GM19351 (cell line): ENCODE measurements around the gene ATXN3.
"Not testable (repeated sequence)": the region's sequence is repeated elsewhere in the genome, so short reads cannot be mapped to it uniquely, and the experiment has no call there.

Experiments used
- ATAC-seq: cut with Tn5 transposase; IDR thresholded peaks from one replicate; pipeline ENCODE4 v1.9.1; 2021; ENCODE audit warnings: mild to moderate bottlenecking, moderate library complexity; ENCODE audit not compliant: unreplicated experiment

ATXN3 gene

GRCh38 chr14:92088494-92088893 is 17.9 kb downstream of the ATXN3 start:
- ATAC-seq: no peak

DNA sequence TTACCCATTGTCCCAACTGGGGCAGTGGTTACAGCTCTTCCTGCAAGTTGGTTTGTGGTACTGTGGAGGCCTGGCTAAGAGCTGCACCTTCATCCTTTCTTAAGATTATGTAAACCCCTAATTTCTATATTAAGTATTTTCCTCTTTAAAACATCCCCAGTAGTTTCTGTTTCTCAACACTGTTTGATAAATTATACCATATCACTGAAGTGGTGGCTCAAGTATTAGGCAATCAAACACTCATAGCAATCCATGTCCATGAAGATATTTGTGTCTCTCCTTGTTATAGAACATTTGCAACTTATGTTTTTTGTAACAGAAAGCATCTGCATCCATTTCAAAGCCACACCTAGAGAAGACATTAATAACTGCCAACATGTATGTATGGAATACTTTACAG is 31.8 kb downstream of the ATXN3 start:
- no peak for ATAC-seq

DNA sequence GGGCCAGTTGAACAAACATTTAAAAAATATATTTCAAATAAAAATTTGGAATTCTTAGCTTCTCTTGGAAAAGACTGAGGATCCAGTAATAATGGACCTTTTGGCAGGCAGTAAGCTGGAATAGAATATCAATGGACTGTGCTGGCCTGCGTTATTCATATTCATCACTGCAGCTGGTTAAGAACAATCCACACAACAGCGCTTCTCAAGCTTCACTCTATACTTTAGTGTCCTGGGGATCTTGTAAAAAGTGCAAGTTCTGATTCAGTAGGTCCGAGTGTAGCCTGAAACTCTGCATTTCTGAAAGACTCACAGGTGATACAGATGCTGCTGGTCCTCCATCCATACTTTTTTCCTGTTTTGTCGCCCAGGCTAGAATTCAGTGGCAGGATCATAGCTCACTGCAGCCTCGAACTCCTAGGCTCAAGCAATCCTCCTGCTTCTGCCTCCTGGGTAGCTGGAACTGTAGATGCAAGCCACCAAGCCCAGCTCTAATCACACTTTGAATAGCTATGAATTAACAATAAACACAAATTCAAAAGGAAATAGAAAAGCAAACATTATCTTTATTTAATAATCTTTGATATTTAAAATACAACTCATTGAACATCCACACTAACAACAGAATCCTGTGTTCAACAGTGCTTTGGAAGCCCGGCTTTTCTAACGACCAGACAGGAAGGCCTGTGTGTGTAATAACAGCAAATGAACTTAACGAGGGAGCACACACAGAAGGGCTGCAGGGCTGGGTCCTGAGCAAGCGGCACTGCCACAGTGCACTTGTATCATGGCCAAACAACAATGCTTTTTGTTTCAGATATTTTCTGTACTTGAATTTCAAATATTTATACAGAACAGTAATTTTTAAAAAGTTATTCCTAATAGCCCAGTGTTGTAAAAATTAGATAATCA is 48.1 kb downstream of the ATXN3 start:
- no peak for ATAC-seq

DNA sequence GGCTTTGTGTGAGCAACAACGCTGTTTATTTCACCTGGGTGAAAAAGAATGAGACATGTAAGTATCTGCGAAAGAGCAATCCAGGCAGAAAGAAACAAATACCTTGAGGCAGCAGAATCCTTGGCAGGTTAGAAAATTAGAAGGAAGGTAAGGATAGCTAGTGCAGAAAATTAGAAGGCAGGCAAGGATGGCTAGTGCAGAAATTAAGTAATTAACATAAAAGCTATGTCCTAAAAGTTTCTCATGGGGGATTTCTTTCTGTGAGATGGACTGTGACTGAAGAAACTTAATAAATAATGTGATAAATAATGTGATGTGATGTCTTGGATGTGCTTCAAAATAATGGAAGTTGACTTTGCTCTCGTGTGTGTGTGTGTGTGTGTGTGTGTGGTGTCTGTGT is 56.6 kb downstream of the ATXN3 start:
- ATAC-seq: no peak

DNA sequence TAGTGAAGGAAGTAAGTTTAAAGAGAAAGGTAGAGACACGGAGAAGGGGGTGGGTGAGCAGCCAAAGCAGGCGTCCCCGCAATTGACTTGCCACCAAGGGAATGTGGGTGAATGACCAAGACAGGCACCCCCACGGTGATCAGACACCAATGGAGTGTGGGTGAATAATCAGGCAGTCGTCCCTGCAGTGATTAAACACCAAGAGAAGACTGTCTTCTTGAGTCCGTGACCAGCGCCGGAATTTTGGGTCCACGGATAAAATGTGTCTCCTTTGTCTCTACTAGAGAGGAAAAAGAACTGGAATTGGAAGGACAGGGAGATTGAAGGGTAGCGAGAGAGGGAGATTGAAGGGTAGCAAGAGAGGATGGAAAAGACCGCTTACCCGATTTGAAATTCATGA is 57.2 kb downstream of the ATXN3 start:
- not testable (repeated sequence) for ATAC-seq

DNA sequence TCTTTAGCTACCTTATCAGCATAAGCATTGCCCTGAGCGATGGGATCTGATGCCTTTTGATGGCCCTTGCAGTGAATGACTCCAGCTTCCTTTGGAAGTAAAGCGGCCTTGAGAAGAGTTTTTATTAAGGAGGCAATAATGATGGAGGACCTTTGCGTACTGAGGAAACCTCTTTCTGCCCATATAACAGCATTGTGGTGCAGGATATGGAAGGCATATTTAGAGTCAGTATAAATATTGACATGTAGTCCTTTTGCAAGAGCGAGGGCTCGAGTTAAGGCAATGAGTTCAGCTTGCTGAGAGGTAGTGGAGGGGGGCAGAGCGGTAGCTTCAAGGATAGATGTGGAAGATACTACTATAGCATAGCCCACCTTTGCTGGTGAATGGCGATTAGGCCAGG is 60.5 kb downstream of the ATXN3 start:
- ATAC-seq: not testable (repeated sequence)

- ATAC-seq: not testable (repeated sequence)
These were observed 64.6 kb downstream of the ATXN3 start for GRCh38 chr14:92041766-92042165.

GRCh38 chr14:92041203-92041602 is 65.2 kb downstream of the ATXN3 start:
- ATAC-seq: no peak

- ATAC-seq: peak; percentile 23
These were observed 65.8 kb downstream of the ATXN3 start for GRCh38 chr14:92040431-92041051.

DNA sequence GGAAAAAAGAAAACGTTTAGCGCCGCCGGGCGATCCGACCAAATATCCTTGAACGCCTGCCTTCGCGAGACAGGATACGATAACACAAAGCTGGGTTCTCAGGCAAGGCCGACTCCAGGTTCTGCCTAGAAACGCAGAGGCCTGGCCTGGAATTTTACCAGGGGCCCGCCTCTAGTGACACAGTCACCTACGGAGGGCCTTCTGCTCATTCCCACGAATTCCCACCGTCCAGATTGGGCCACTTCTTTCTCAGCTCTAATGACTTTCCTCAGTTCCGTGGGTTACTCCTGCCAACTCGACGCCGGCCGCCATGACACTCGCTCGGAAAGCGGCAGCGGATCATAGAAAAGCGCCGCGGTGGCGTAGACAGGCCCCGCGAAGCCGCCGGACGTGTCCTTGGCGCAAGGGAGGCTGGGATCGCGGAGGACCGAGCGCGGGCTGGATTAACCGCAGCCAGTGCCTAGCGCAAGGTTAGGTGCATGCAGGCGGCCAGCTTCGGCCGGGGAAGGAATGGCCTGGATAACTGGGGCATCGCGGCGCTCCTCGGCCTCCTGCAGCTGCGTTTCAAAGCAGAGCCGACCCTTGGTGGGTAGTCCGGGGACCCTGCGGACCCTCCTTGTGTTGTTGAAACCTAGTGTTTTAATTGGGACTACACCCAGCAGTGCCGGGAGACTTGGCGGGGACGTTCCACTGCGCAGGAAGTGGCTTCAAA is 66.5 kb downstream of the ATXN3 start, which contains the start of gene TRIP11:
Gene TRIP11, minus strand, starts transcription at position 341 of the 712 bp plus-strand sequence. CDS start 374 bp downstream, outside the sequence.
- peak; percentile 94 for ATAC-seq

GRCh38 chr14:92039063-92039718 is 67.2 kb downstream of the ATXN3 start:
- ATAC-seq: peak; percentile 16

GRCh38 chr14:92037989-92038388 is 68.4 kb downstream of the ATXN3 start:
- no peak for ATAC-seq

- ATAC-seq: no peak
These were observed 70.5 kb downstream of the ATXN3 start for GRCh38 chr14:92035890-92036289.

DNA sequence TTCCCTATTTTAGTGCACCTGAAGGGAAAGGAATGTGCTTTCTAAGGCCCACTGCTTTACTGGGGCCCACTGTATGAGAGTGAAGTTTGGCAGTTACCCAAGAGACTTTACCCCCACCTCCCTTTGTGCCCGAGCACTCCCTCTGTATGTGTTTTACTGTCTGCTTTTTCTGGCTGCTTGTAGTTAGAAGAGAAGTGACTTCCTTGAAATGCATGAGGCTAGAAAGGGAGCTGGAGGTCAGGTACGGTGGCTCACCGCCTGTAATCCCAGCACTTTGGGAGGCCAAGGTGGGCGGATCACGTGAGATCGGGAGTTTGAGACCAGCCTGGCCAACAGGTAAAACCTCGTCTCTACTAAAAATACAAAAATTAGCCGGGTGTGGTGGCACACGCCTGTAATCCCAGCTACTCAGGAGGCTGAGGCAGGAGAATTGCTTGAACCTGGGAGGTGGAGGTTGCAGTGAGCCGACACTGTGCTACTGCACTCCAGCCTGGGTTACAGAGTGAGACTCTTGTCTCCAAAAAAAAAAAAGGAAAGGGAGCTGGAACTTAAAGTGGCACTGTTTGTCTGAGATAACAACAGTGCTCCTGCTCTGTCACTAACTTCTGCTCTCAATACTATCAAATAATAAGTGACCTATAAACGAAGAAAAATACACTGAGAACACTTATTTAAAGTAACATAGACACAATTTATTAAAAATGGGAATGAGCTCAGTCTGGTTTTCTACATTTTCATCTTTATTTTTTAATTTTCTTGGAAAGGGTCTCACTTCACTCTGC is 72.3 kb downstream of the ATXN3 start:
- ATAC-seq: no peak

DNA sequence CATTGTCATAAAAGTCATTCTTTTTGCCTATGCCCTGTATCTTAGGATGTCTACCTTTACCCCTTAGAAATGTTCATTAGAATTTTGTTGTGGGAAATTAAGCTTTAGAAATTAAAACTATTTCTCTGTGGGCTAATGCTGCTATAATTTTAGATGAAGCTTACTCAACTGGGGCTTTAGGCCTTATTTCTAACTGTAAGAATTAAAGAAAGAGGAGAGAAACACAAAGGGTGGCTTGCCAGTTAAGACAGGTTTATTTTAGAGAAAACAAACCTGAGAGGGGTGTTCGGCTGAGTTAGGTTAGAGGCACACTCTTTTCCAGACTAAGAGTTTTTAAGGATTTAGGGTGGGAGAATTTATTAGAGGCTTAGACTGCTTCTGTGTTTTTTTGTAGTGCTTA is 72.9 kb downstream of the ATXN3 start:
- no peak for ATAC-seq

GRCh38 chr14:92026548-92027190 is 79.7 kb downstream of the ATXN3 start:
- ATAC-seq: no peak

DNA sequence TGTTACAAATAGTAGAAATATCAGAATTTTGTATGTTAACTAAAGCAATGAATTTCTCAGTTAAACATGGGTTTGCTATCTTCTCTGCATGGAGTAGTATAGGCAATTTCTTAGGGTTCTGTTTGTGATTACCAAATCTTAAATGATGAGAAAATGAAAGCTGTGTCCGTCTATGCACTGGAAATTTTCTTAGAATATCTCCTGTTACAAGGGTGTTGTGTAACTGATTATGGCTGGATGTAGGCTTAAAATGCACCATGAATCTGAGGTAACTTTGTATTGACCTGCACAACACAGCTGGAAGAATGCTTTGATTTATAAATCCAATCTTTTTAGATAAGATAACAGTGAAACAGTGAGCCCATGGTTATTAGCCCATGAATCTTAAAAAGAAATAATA is 84.3 kb downstream of the ATXN3 start:
- ATAC-seq: no peak

DNA sequence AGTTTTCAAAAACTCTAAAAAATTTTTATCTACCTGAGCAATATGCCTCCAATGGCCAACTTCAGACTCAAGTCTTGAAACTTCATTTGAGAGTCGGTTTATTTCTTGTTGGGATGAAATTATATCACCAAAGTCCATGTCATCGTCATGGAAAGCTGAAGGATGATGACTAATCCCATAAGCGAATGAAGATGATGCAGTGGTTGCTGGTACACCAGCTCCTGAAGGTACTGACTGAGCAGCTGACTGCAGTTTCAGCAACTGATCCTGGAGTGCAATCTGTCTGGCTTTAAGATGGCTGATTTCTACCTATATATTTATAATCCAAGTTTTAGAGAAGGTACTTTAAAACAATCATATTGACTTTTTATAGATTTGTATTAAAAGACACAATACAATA is 84.9 kb downstream of the ATXN3 start:
- no peak for ATAC-seq

DNA sequence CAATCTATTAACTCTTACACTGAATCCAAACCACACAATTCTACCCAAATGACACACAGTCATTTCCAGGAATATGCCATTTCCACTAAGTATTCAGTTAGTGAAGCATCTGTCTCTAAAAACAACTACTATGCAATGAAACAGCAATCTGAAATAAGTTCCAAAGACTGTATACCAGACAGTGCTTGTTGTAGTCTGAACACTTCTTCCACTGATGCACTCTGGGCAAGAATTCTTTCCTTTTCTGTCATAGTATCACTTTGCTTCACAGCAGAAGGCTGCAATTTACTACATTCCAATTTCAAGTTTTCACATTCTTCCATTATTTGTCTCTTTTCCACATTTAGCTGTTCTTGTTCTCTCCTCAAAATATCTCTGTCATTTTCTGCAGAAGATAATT is 92.3 kb downstream of the ATXN3 start:
- no peak for ATAC-seq
